GM12878 (cell line): Measurements from ENCODE around the gene ADNP2. TPM values are rescaled to one million over a fixed set of nuclear protein-coding genes. Genes with fewer than 3 reads are reported as not detected.

ENCODE experiments used
- ATAC-seq: fragments of 200-7000 bp; cut with Tn5 transposase; 3 replicates; pipeline ENCODE4 v1.9.1; 2020; ENCODE audit warnings: mild to moderate bottlenecking, moderate library complexity
- BruUV-seq: library from RNA; stranded (reverse); fragments of 400-500 nt; replicated peaks from 2 replicates; lab custom pipeline; 2021; lab: Mats Ljungman, UMichigan
- CTCF ChIA-PET: fragments of 300-600 bp; sonication (Branson Sonifier 250); formaldehyde crosslinking; extraction: SDS; loops from one replicate; lab custom pipeline; 2021; ENCODE audit warnings: inconsistent platforms; lab: Yijun Ruan, JAX
- POLR2A ChIA-PET: fragments of 350-600 bp; formaldehyde crosslinking; extraction: SDS; loops from one replicate; lab custom pipeline; 2021; ENCODE audit warnings: inconsistent platforms; lab: Charles Lee
- RAD21 ChIA-PET: fragments of 300-600 bp; sonication (Branson Sonifier 250); formaldehyde crosslinking; loops from one replicate; lab custom pipeline; 2023; ENCODE audit warnings: antibody characterized with exemption; ENCODE audit not compliant: unreplicated experiment; lab: Charles Lee
- SMC1A ChIA-PET: fragments of 300-600 bp; sonication (Branson Sonifier 250); formaldehyde crosslinking; loops from one replicate; lab custom pipeline; 2023; ENCODE audit not compliant: unreplicated experiment, uncharacterized antibody; lab: Charles Lee
- DNase-seq: peaks from one replicate; pipeline ENCODE4 v3.0.0-alpha.2; 2011; ENCODE audit warnings: low read depth, low spot score
- FAIRE-seq: peaks from 3 replicates; lab custom pipeline; 2011; peaks lifted over from hg19 to GRCh38; lab: Jason Lieb, UNC
- H2AFZ ChIP-seq: 2 replicates; pipeline ENCODE4 v1.6.0; 2011; ENCODE audit warnings: low read depth, low read length, control low read depth; ENCODE audit not compliant: control insufficient read depth
- H3K27ac ChIP-seq: 2 replicates; pipeline ENCODE4 v1.5.1; 2011; ENCODE audit warnings: control low read depth; ENCODE audit not compliant: control insufficient read depth, insufficient read depth
- H3K27me3 ChIP-seq, 2 experiments: replicated peaks in 1 of 2; 2 replicates each; pipeline versions ENCODE4 v1.6.0 to v1.6.1; 2011; ENCODE audit warnings: low read length in 1 of 2; ENCODE audit not compliant: control insufficient read depth in 2 of 2, insufficient read depth in 2 of 2
- H3K36me3 ChIP-seq, 2 experiments: 2 replicates each; pipeline ENCODE4 v1.5.1; 2011; ENCODE audit warnings: low read length in 1 of 2; ENCODE audit not compliant: control insufficient read depth in 2 of 2, insufficient read depth in 2 of 2
- H3K4me1 ChIP-seq: 2 replicates; pipeline ENCODE4 v1.6.1; 2011; ENCODE audit warnings: mild to moderate bottlenecking, low read length, moderate library complexity, mixed read lengths; ENCODE audit not compliant: control insufficient read depth, insufficient read depth
- H3K4me2 ChIP-seq: 2 replicates; pipeline ENCODE4 v1.6.0; 2011; ENCODE audit warnings: control low read depth; ENCODE audit not compliant: control insufficient read depth, insufficient read depth
- H3K4me3 ChIP-seq: fragments of 200-600 bp; sonication (generic); 2 replicates; pipeline ENCODE4 v1.5.1; 2016
- H3K79me2 ChIP-seq: 2 replicates; pipeline ENCODE4 v1.6.0; 2011; ENCODE audit warnings: low read length; ENCODE audit not compliant: control insufficient read depth, insufficient read depth
- H3K9ac ChIP-seq: 2 replicates; pipeline ENCODE4 v1.8.0; 2011; ENCODE audit warnings: low read length, control low read depth, mixed read lengths; ENCODE audit not compliant: control insufficient read depth, insufficient read depth
- H3K9me3 ChIP-seq: replicated peaks from 3 replicates; pipeline ENCODE4 v1.5.1; 2011; ENCODE audit warnings: mild to moderate bottlenecking, low read length; ENCODE audit not compliant: control insufficient read depth, insufficient read depth
- H4K20me1 ChIP-seq: 2 replicates; pipeline ENCODE4 v1.6.0; 2011; ENCODE audit not compliant: control insufficient read depth, insufficient read depth
- ATF7 ChIP-seq: fragments of 450-650 bp; IDR thresholded peaks from 2 replicates; pipeline ENCODE4 v1.6.1; 2016; ENCODE audit warnings: low read depth, mild to moderate bottlenecking
- BHLHE40 ChIP-seq, 2 experiments: fragments of 450-650 bp in 1 of 2; IDR thresholded peaks; 2 replicates each; pipeline ENCODE4 v1.6.1; 2011 to 2017; ENCODE audit warnings: low read depth in 2 of 2, borderline replicate concordance in 1 of 2, improper control_type of control experiment in 1 of 2, low read length in 1 of 2, mild to moderate bottlenecking in 1 of 2
- EZH2 ChIP-seq: IDR thresholded peaks from 2 replicates; pipeline ENCODE4 v1.6.1; 2012; ENCODE audit warnings: low read depth, mild to moderate bottlenecking, control low read depth, inconsistent platforms, low read length, borderline replicate concordance; ENCODE audit not compliant: control insufficient read depth
- MLLT1 ChIP-seq: fragments of 450-650 bp; IDR thresholded peaks from 2 replicates; pipeline ENCODE4 v1.6.1; 2016; ENCODE audit warnings: mild to moderate bottlenecking
- MTA2 ChIP-seq: fragments of 450-650 bp; IDR thresholded peaks from 2 replicates; pipeline ENCODE4 v1.6.1; 2016; ENCODE audit warnings: low read depth, mild to moderate bottlenecking, moderate library complexity
- NBN ChIP-seq: fragments of 450-650 bp; IDR thresholded peaks from 2 replicates; pipeline ENCODE4 v1.6.1; 2016
- RAD51 ChIP-seq: fragments of 450-650 bp; IDR thresholded peaks from 2 replicates; pipeline ENCODE4 v1.6.1; 2016; ENCODE audit warnings: moderate library complexity, mild to moderate bottlenecking, inconsistent platforms
- ZNF24 ChIP-seq: fragments of 450-650 bp; IDR thresholded peaks from 2 replicates; pipeline ENCODE4 v1.6.1; 2017; ENCODE audit warnings: antibody characterized with exemption, mild to moderate bottlenecking
- ZZZ3 ChIP-seq: IDR thresholded peaks from 2 replicates; pipeline ENCODE4 v1.6.1; 2011; ENCODE audit warnings: low read depth; ENCODE audit not compliant: control insufficient read depth, insufficient read length
- WGBS: methylation state at CpG from one replicate; pipeline ENCODE4 v1.1.6; 2016; ENCODE audit warnings: low lambda C conversion rate; ENCODE audit not compliant: insufficient replicate concordance, insufficient coverage; ENCODE audit errors: missing lambda C conversion rate; 5-methylcytosine and 5-hydroxymethylcytosine counted together
- in situ Hi-C: fragments of 300-500 bp; cut with MboI; formaldehyde crosslinking; loops from 9 replicates; pipeline ENCODE4 v1.14.3; 2018; ENCODE audit warnings: mixed read lengths
- intact Hi-C: fragments of 100-400 bp; cut with micrococcal nuclease; formaldehyde crosslinking; loops from one replicate; pipeline ENCODE4 v1.14.2; 2022; ENCODE audit not compliant: unreplicated experiment
- polyA plus RNA-seq, 11 experiments: library from polyadenylated mRNA; depleted of rRNA in 4 of 11; unstranded in 6 of 11; stranded (reverse) in 5 of 11; fragments of >200 nt; fragmentation: Nextera tagmentation in 4 of 11; fragmentation: Illumina TruSeq in 1 of 11; extraction: Ambion mirVana in 4 of 11; extraction: Trizol in 1 of 11; gene quantifications; 1 replicate in 1 of 11; 2 replicates in 10 of 11; pipeline versions ENCODE4 v1.2.1 to v1.2.3, GENCODE V29; 2011 to 2016; ENCODE audit warnings: inconsistent platforms in 2 of 11, missing spikeins in 2 of 11, low read depth in 1 of 11
- total RNA-seq, 4 experiments: library from RNA; depleted of rRNA in 3 of 4; stranded (reverse); fragments of >200 nt in 3 of 4; fragmentation: Illumina TruSeq in 1 of 4; extraction: Trizol in 1 of 4; gene quantifications; 2 replicates each; pipeline versions ENCODE4 v1.2.1 to v1.2.3, GENCODE V29; 2013 to 2021

ADNP2 gene
- total and polyA plus RNA-seq, 10 of the 15 experiments (the other 5 are each of a cell fraction or from before 2014, with no cell fraction given), result 3.7 to 25.1 (median 13.0) TPM

GRCh38 chr18:80177128-80177527 is 68.1 kb downstream of the ADNP2 start (continued):
- TF ChIP-seq EZH2 (no peak), NBN (no peak), MTA2 (no peak)

- ChIA-PET POLR2A (interaction anchor here (0.6 to 1.7 kb wide), 9 partner anchors 11 to 68 kb away, joined by 3 to 7 read pairs (median 4); partner anchors contain the start of gene PARD6G), RAD21 (interaction anchor here (0.7 to 2.0 kb wide), 10 partner anchors 12 to 78 kb away, joined by 3 to 9 read pairs (median 6); no protein-coding TSS in a partner anchor), SMC1A (interaction anchor here (1.0 to 1.6 kb wide), 4 partner anchors 15 to 64 kb away, joined by 3 to 7 read pairs (median 5); no protein-coding TSS in a partner anchor), CTCF (interaction anchor here (0.6 to 3.3 kb wide), 6 partner anchors 16 to 45 kb away, joined by 3 to 8 read pairs (median 4); no protein-coding TSS in a partner anchor)
- Histone ChIP-seq H2AFZ (no peak overlapping the region), H3K27ac (no peak overlapping the region), H3K4me3 (no peak overlapping the region), H3K4me1 (peaks cover 10% of the 10 kb centered on the region), H3K36me3 (no peaks in the 10 kb centered on the region), H4K20me1 (no peaks in the 10 kb centered on the region), H3K4me2 (0 out of 2 replicates have a peak overlapping the region, but pooled peaks have one; percentile 25), H3K79me2 (no peaks in the 10 kb centered on the region), H3K9me3 (no peaks in the 10 kb centered on the region), H3K9ac (no peak overlapping the region), H3K27me3 (no peaks in the 10 kb centered on the region; a peak in 1 of 4 replicates)
- WGBS, result 33% methylated on average over 30 of the region's 30 CpGs
- no TSS peak for BruUV-seq
- peak; percentile 63; the same call in 1 of the 2 replicates for TF ChIP-seq ATF7
- TF ChIP-seq BHLHE40 (IDR thresholded peaks at IDR 0.05; ENCODE audit: borderline replicate concordance in 1 of 2, low read depth in 2 of 2, low read length in 1 of 2), result peak in 1 of 2 experiments; percentile 64; a peak in 1 of 4 replicates
- TF ChIP-seq ZNF24, result no peak
- TF ChIP-seq RAD51, result peak; percentile 23; the same call in 1 of the 2 replicates
- no peak for TF ChIP-seq ZZZ3
- 0 out of 2 replicates have a peak, but pooled peaks have one; percentile 10 for TF ChIP-seq MLLT1
- intact Hi-C loops, result no loop called here
- ATAC-seq (peak; percentile 76), DNase-seq (no peak), FAIRE-seq (no peak)
- in situ Hi-C loops, result no loop called here
Measured at GRCh38 chr18:80178935-80179818, 70.1 kb downstream of the ADNP2 start.
